ENCODE measurements around the gene CYP26B1. TPM values are rescaled to one million over a fixed set of nuclear protein-coding genes. Genes with fewer than 3 reads are reported as not detected.

CYP26B1 gene
- total RNA-seq, 1 donor from 2014 or later: 0.17 TPM

DNA sequence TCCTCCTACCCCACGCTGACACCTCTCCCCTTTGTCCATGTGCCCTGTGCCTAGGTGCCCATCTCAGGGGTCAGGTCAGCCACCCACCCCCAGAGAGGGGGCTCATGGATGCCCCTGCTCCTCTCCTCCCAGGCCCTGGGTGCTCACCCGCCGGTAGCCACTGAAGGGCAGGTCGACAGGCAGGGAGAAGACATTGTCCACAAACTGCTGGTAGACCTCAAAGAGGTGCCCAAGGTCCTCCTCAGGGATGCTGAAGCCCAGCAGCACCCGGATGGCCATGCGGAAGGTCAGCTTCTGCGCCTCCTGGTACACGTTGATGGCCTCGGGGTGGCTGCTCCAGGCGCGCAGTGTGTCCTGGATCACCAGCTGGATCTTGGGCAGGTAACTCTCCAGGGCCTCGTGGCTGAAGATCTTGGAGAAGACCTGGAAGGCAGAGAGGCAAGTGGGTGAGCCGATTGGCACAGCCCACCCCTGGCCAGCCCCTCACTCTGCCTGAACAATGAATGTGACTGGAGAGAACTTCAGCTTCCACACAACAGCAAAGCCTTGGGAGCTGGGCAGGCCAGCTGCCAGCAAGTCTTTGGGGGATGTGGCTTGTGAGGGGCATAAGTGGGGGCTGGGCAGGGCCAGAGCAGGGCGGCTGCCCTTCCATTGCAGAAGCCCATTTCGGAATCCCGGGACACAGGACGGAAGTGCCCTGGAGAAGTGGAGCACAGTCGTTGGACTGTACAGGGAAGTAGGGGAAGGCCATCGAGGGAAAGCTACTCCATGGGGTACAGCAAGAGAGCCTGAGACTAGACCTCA, 12.5 kb downstream of the CYP26B1 start:
- H3K4me3 ChIP-seq (ENCODE audit: low read depth, low read length): no peak overlapping the region
- DNase-seq (ENCODE audit: low read depth): no peak
- no peak for TF ChIP-seq CTCF (conservative IDR thresholded peaks at IDR 0.05; ENCODE audit: low read depth, low read length)

DNA sequence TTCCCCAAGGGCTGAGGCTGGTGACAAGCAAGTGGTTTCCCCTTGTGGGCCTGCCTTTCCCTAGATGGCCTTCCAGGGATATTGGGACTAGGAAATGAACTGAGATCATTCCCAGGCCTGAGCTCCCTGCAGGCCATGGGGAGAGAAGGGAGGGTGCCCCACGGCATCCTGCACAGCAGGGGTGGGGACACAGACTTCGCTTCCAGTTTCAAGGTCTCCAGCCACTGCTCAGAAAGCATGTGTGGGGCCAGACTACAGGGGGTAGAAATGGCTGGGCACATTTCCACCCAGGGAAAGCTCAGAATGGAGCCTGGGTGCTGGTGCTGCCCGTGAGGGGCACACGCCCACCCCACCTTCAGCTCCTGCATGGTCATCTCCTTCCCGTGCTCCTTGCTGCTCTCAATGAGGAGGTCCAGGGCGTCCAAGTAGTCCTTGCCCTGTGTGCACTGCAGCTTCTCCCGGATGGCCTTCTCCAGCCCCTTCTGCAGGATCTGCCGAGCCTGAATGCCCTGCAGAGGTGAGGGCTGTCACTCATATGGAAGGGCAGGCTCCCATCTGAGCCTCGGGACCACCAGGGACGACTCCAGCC, 13.2 kb downstream of the CYP26B1 start:
- DNase-seq (ENCODE audit: low read depth): no peak
- no peak for TF ChIP-seq CTCF (conservative IDR thresholded peaks at IDR 0.05; ENCODE audit: low read depth, low read length)
- no peak overlapping the region for H3K4me3 ChIP-seq (ENCODE audit: low read depth, low read length)

DNA sequence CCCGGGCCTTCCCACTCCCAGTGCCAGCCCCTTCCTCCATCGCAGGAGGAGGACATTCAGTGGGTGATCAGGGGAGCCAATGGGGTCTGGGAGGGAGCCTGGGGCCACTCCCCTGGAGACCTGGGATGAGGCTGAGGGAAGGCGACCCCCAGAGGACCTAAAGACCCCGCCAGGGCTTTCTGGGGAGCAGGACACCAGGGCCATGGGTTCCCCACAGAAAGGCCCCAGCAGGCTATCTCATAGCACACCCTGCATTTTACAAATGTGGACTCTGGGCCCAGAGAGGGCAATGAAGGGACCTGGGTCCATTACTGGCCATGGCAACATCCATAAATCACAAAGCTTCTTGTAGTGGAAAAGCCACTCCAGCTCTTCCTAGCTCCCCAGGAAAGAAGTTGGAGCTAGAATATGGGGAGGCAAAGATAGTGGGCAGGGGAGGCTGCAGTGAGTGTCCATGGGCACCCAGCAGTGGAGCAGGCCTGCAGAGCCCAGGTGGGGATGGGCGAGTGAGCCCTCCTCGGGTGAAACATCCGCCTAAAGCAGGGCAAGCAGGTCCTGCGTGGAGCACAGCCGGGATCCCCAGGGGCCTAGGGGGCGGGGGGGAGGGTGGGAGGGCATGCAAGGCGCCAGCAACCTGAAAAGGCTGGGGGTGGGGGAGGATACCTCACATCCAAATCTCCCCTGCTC, 13.8 kb downstream of the CYP26B1 start:
- H3K4me3 ChIP-seq (ENCODE audit: low read depth, low read length): no peak overlapping the region
- TF ChIP-seq CTCF (conservative IDR thresholded peaks at IDR 0.05; ENCODE audit: low read depth, low read length): no peak
- DNase-seq (ENCODE audit: low read depth): no peak

GRCh38 chr2:72132981-72133720, 14.5 kb downstream of the CYP26B1 start:
- no peak for TF ChIP-seq CTCF (conservative IDR thresholded peaks at IDR 0.05; ENCODE audit: low read depth, low read length)
- no peak for DNase-seq (ENCODE audit: low read depth)
- no peak overlapping the region for H3K4me3 ChIP-seq (ENCODE audit: low read depth, low read length)

- TF ChIP-seq CTCF (conservative IDR thresholded peaks at IDR 0.05; ENCODE audit: low read depth, low read length): no peak
- DNase-seq (ENCODE audit: low read depth): no peak
- H3K4me3 ChIP-seq (ENCODE audit: low read depth, low read length): no peak overlapping the region
These were observed 15.5 kb downstream of the CYP26B1 start for GRCh38 chr2:72131916-72132841.

GRCh38 chr2:72131371-72131891, 16.2 kb downstream of the CYP26B1 start:
- H3K4me3 ChIP-seq (ENCODE audit: low read depth, low read length): no peak overlapping the region
- TF ChIP-seq CTCF (conservative IDR thresholded peaks at IDR 0.05; ENCODE audit: low read depth, low read length): no peak
- no peak for DNase-seq (ENCODE audit: low read depth)
